GM12873 (cell line): ENCODE measurements around the gene NOP56.

Source experiments
- CTCF ChIP-seq: IDR thresholded peaks from 2 replicates; pipeline ENCODE4 v1.5.1; 2012; ENCODE audit warnings: low read depth, mild to moderate bottlenecking, moderate library complexity, low read length, control low read depth; ENCODE audit not compliant: insufficient read depth; ENCODE audit errors: missing control alignments

NOP56 gene

GRCh38 chr20:2624190-2624589 lies 28.2 kb upstream of the NOP56 start:
- TF ChIP-seq CTCF: no peak

DNA sequence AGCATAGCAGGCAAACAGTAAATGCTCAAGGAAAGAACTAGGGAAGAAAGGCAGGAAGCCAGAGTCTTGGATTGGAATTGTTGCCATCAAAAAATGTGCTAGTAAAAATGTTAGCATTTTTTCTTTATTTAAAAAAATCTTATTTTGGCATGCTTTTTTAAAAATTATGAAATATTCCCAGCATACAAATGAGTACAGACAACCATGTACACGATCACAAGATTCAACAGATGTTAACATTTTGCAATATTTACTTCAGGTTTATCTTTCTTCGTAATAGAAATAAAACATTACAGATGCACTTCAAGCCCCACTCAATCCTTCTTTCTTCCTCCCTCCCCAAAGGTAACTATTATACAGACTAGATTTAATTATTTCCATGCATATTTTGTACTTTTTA lies 27.4 kb upstream of the NOP56 start:
- TF ChIP-seq CTCF: no peak

GRCh38 chr20:2626853-2627541 lies 25.4 kb upstream of the NOP56 start:
- TF ChIP-seq CTCF: no peak

DNA sequence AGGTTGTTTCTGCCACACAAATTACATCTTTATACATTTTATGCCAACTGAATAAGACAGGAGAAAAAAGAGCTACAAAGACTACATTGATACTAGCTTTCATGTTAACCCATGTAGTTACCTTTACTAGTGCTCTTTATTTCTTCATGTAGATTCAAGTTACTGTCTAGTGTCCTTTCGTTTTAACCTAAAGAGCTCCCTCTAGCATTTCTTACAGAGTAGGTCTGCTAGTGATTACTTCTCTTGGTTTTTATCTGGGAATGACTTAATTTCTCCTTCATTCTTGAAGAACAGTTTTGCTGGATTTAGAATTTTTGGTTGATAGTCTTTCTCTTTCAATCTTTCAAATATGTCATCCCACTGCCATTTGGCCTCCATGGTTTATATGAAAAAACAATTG lies 21.2 kb upstream of the NOP56 start:
- TF ChIP-seq CTCF: no peak

DNA sequence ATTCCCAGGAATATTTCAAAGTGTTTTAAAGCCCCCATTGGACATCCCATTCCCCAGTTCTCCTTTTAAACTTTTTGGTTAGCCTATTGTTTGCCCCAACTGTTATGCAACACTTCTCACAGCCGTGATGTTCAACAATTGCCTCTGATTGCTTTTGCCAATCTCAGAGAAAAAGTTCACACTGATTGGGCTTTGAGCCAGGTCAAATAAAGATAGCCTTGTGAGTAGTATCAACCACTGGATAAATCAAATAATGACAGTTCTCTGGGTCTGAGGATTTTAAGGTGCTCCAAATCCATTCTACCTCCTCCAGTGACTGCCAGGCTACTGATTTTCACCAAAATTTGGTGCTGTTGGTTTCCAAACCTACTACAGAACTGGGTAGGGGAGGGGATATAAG lies 19.1 kb upstream of the NOP56 start:
- TF ChIP-seq CTCF: no peak

GRCh38 chr20:2637246-2637645 lies 15.2 kb upstream of the NOP56 start:
- no peak for TF ChIP-seq CTCF

DNA sequence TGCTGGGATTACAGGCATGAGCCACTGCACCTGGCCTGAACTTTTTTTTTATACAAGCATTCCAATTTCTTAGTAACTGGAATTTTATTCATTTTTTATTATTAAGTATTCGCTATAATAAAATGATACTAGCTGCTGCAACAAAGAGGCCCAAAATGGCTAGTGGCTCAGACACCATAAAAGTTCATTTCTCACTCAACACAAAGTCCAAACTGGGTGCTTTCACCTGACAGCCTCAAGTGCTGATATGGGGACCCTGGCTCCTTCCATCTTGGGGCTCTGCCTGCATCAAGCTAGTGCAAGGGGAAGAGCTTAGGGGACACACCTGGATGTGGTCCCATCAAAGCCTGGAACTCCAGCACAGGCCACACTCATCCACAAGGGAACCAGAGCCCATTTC lies 12.2 kb upstream of the NOP56 start:
- TF ChIP-seq CTCF: no peak
